SK-N-SH (cell line): Measurements from ENCODE around the gene TTYH3.

Experiments
- CHD2 ChIP-seq: fragments of 150-350 bp; IDR thresholded peaks from 2 replicates; pipeline ENCODE4 v1.6.1; 2018; ENCODE audit warnings: low read length; ENCODE audit not compliant: partially characterized antibody
- CTCF ChIP-seq: fragments of 200-600 bp; sonication (generic); IDR thresholded peaks from 2 replicates; pipeline ENCODE4 v1.6.1; 2017; ENCODE audit warnings: antibody characterized with exemption, mild to moderate bottlenecking, moderate library complexity
- EP300 ChIP-seq, 2 experiments: IDR thresholded peaks; 2 replicates each; pipeline versions ENCODE4 v1.4.0 to v1.6.1; 2012; ENCODE audit warnings: borderline replicate concordance in 1 of 2, low read depth in 1 of 2, low read length in 1 of 2
- EZH2phosphoT487 ChIP-seq: fragments of 200-600 bp; sonication (generic); IDR thresholded peaks from 2 replicates; pipeline ENCODE4 v1.6.1; 2017; ENCODE audit warnings: low read depth, mixed run types, mild to moderate bottlenecking, antibody characterized with exemption, moderate library complexity, borderline replicate concordance
- FOXM1 ChIP-seq: IDR thresholded peaks from 2 replicates; pipeline ENCODE4 v1.4.0; 2012; ENCODE audit warnings: low read depth, mild to moderate bottlenecking
- MEF2A ChIP-seq: IDR thresholded peaks from 2 replicates; pipeline ENCODE4 v1.4.0; 2012; ENCODE audit warnings: low read depth, borderline replicate concordance
- POLR2AphosphoS5 ChIP-seq: IDR thresholded peaks from 2 replicates; pipeline ENCODE4 v1.6.1; 2012; ENCODE audit warnings: low read depth, low read length
- RAD21 ChIP-seq: IDR thresholded peaks from 2 replicates; pipeline ENCODE4 v1.6.1; 2012; ENCODE audit warnings: mild to moderate bottlenecking, low read length
- RCOR1 ChIP-seq: fragments of 150-350 bp; IDR thresholded peaks from 2 replicates; pipeline ENCODE4 v1.6.1; 2017; ENCODE audit warnings: antibody characterized with exemption, low read length
- REST ChIP-seq: IDR thresholded peaks from 2 replicates; pipeline ENCODE4 v1.6.1; 2012; ENCODE audit warnings: mild to moderate bottlenecking, low read depth, low read length, moderate library complexity
- SIN3A ChIP-seq: IDR thresholded peaks from 2 replicates; pipeline ENCODE4 v1.6.1; 2012; ENCODE audit warnings: low read depth, mild to moderate bottlenecking, low read length, moderate library complexity, borderline replicate concordance
- TAF1 ChIP-seq: IDR thresholded peaks from 2 replicates; pipeline ENCODE4 v1.6.1; 2012; ENCODE audit warnings: low read depth, mild to moderate bottlenecking, low read length, moderate library complexity, borderline replicate concordance
- YY1 ChIP-seq: IDR thresholded peaks from 2 replicates; pipeline ENCODE4 v1.4.0; 2012; ENCODE audit warnings: low read depth, mild to moderate bottlenecking
- ZBTB33 ChIP-seq: IDR thresholded peaks from 2 replicates; pipeline ENCODE4 v1.4.0; 2012; ENCODE audit warnings: low read depth, borderline replicate concordance

- TF ChIP-seq CTCF (no peak), FOXM1 (no peak), RAD21 (no peak), REST (no peak), MEF2A (no peak), EP300 (IDR thresholded peaks at IDR 0.05; ENCODE audit: borderline replicate concordance in 1 of 2, low read depth in 1 of 2, low read length in 1 of 2) (no peak), TAF1 (no peak), SIN3A (no peak), EZH2phosphoT487 (no peak), CHD2 (no peak), YY1 (no peak), ZBTB33 (no peak), RCOR1 (no peak), POLR2AphosphoS5 (no peak)
These were observed 48.5 kb downstream of the TTYH3 start for GRCh38 chr7:2680256-2680655.
